A673 (cell line): ENCODE data around the gene TPRKB. TPM values are rescaled to one million over a fixed set of nuclear protein-coding genes. Genes with fewer than 3 reads are reported as not detected.

Source experiments
- BruUV-seq: library from RNA; stranded (reverse); fragments of 400-500 nt; replicated peaks from 2 replicates; lab custom pipeline; 2021; lab: Mats Ljungman, UMichigan
- CTCF ChIA-PET: fragments of 300-600 bp; sonication (Branson Sonifier 250); formaldehyde crosslinking; loops from one replicate; lab custom pipeline; 2022; ENCODE audit warnings: antibody characterized with exemption; lab: Charles Lee
- POLR2A ChIA-PET: fragments of 300-600 bp; sonication (Branson Sonifier 250); formaldehyde crosslinking; loops from one replicate; lab custom pipeline; 2022; ENCODE audit warnings: antibody characterized with exemption; ENCODE audit not compliant: low non-redundant PET; lab: Charles Lee
- DNase-seq: peaks from one replicate; pipeline ENCODE4 v3.0.0-alpha.2; 2015; ENCODE audit warnings: low spot score
- H3K27ac ChIP-seq: fragments of 200-600 bp; sonication (generic); 2 replicates; pipeline ENCODE4 v1.5.1; 2016; ENCODE audit warnings: mixed run types, low read depth, mild to moderate bottlenecking, mixed read lengths, antibody characterized with exemption, low read length; ENCODE audit not compliant: poor library complexity, severe bottlenecking
- H3K27me3 ChIP-seq: fragments of 200-600 bp; sonication (generic); replicated peaks from 2 replicates; pipeline ENCODE4 v1.6.1; 2017; ENCODE audit warnings: mixed run types, low read depth, mild to moderate bottlenecking, mixed read lengths, antibody characterized with exemption, low read length; ENCODE audit not compliant: insufficient read depth, poor library complexity
- H3K36me3 ChIP-seq: fragments of 200-600 bp; sonication (generic); 2 replicates; pipeline ENCODE4 v1.6.1; 2016; ENCODE audit warnings: mixed run types, mild to moderate bottlenecking, mixed read lengths, antibody characterized with exemption, low read length; ENCODE audit not compliant: insufficient read depth, poor library complexity, severe bottlenecking
- H3K4me1 ChIP-seq: fragments of 200-600 bp; sonication (generic); 2 replicates; pipeline ENCODE4 v1.6.1; 2017; ENCODE audit warnings: mixed run types, mild to moderate bottlenecking, mixed read lengths, antibody characterized with exemption, low read length; ENCODE audit not compliant: insufficient read depth, poor library complexity, severe bottlenecking
- H3K4me3 ChIP-seq: fragments of 200-600 bp; sonication (generic); 2 replicates; pipeline ENCODE4 v1.5.1; 2016; ENCODE audit warnings: low read depth, mixed run types, mild to moderate bottlenecking, mixed read lengths, low read length; ENCODE audit not compliant: poor library complexity, severe bottlenecking
- H3K9me3 ChIP-seq: fragments of 200-600 bp; sonication (generic); 2 replicates; pipeline ENCODE4 v1.6.1; 2016; ENCODE audit warnings: mixed run types, low read depth, mild to moderate bottlenecking, mixed read lengths, antibody characterized with exemption, low read length; ENCODE audit not compliant: poor library complexity, severe bottlenecking
- CTCF ChIP-seq: fragments of 300-800, 200-600 bp; sonication (generic); conservative IDR thresholded peaks from 2 replicates; pipeline ENCODE4 v1.5.1; 2017; ENCODE audit warnings: low read depth, mild to moderate bottlenecking, antibody characterized with exemption, low read length, moderate library complexity, mixed read lengths
- EZH2 ChIP-seq: fragments of 200-600 bp; sonication (generic); IDR thresholded peaks from 2 replicates; pipeline ENCODE4 v1.6.1; 2017; ENCODE audit warnings: borderline replicate concordance, low read depth, mild to moderate bottlenecking, mixed read lengths, antibody characterized with exemption, low read length; ENCODE audit not compliant: poor library complexity, severe bottlenecking
- intact Hi-C: fragments of 100-400 bp; cut with micrococcal nuclease; formaldehyde crosslinking; loops from one replicate; pipeline ENCODE4 v1.10.0; 2022; ENCODE audit not compliant: unreplicated experiment
- total RNA-seq: library from RNA; stranded (reverse); gene quantifications from 2 replicates; pipeline ENCODE4 v1.2.3, GENCODE V29; 2021

TPRKB gene
- total RNA-seq, 1 experiment from 2014 or later = 57.3 TPM

DNA sequence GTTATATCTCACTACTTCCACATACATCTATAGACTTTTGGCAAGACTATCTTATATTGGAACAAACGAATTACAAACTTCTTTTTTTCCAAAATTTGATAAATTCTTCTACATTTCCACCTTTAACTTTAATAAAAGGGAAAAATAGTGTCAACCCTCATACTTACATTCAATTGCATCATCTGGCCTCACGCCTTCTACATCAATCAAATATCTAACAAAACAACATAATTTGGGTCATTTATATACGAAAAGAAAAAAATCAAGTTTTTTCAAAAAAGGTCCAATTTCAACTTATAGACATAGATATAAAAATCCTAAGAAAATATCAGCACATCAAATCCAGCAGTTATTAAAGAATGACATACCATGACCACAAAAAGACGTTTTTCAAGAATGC, 29.8 kb upstream of the TPRKB start:
- no TSS peak for BruUV-seq
- DNase-seq = no peak
- CTCF ChIA-PET = no interaction called here
- H3K4me1 ChIP-seq = no peaks in the 10 kb centered on the region
- no peak overlapping the region for H3K4me3 ChIP-seq
- no peaks in the 10 kb centered on the region for H3K9me3 ChIP-seq
- H3K27me3 ChIP-seq = no peaks in the 10 kb centered on the region
- H3K27ac ChIP-seq = no peak overlapping the region
- TF ChIP-seq CTCF (no peak), EZH2 (no peak)
- POLR2A ChIA-PET = no interaction called here
- H3K36me3 ChIP-seq = peaks cover 46% of the 10 kb centered on the region
- intact Hi-C loops = no loop called here

- intact Hi-C loops = no loop called here
- no peak overlapping the region for H3K27ac ChIP-seq
- BruUV-seq = no TSS peak
- H3K27me3 ChIP-seq = no peaks in the 10 kb centered on the region
- CTCF ChIA-PET = no interaction called here
- H3K9me3 ChIP-seq = no peaks in the 10 kb centered on the region
- peaks cover 46% of the 10 kb centered on the region for H3K36me3 ChIP-seq
- POLR2A ChIA-PET = no interaction called here
- DNase-seq = no peak
- TF ChIP-seq EZH2 (no peak), CTCF (no peak)
- no peaks in the 10 kb centered on the region for H3K4me1 ChIP-seq
- H3K4me3 ChIP-seq = no peak overlapping the region
Measured at GRCh38 chr2:73766349-73766748, 29.2 kb upstream of the TPRKB start.

- intact Hi-C loops = no loop called here
- TF ChIP-seq CTCF (no peak), EZH2 (no peak)
- Histone ChIP-seq H3K4me1 (no peaks in the 10 kb centered on the region), H3K36me3 (peaks cover 46% of the 10 kb centered on the region), H3K27ac (no peak overlapping the region), H3K4me3 (no peak overlapping the region), H3K9me3 (no peaks in the 10 kb centered on the region), H3K27me3 (no peaks in the 10 kb centered on the region)
- DNase-seq = no peak
- CTCF ChIA-PET = no interaction called here
- BruUV-seq = no TSS peak
- POLR2A ChIA-PET = no interaction called here
Measured at GRCh38 chr2:73764945-73765344, 27.8 kb upstream of the TPRKB start.
